Measurements from ENCODE around the gene EPN3.

GRCh38 chr17:50522766-50523165, 9.8 kb upstream of the EPN3 start:
- TF ChIP-seq CTCF (conservative IDR thresholded peaks at IDR 0.05; ENCODE audit: low read depth in 2 of 2) (no peak), POLR2AphosphoS5 (IDR thresholded peaks at IDR 0.05; ENCODE audit: low read depth) (no peak), EZH2phosphoT487 (IDR thresholded peaks at IDR 0.05; ENCODE audit: unreplicated experiment) (no peak), ZNF114 (CRISPR knock-in tag; IDR thresholded peaks at IDR 0.05) (no peak)
- TF ChIP-seq, protein P1, sequence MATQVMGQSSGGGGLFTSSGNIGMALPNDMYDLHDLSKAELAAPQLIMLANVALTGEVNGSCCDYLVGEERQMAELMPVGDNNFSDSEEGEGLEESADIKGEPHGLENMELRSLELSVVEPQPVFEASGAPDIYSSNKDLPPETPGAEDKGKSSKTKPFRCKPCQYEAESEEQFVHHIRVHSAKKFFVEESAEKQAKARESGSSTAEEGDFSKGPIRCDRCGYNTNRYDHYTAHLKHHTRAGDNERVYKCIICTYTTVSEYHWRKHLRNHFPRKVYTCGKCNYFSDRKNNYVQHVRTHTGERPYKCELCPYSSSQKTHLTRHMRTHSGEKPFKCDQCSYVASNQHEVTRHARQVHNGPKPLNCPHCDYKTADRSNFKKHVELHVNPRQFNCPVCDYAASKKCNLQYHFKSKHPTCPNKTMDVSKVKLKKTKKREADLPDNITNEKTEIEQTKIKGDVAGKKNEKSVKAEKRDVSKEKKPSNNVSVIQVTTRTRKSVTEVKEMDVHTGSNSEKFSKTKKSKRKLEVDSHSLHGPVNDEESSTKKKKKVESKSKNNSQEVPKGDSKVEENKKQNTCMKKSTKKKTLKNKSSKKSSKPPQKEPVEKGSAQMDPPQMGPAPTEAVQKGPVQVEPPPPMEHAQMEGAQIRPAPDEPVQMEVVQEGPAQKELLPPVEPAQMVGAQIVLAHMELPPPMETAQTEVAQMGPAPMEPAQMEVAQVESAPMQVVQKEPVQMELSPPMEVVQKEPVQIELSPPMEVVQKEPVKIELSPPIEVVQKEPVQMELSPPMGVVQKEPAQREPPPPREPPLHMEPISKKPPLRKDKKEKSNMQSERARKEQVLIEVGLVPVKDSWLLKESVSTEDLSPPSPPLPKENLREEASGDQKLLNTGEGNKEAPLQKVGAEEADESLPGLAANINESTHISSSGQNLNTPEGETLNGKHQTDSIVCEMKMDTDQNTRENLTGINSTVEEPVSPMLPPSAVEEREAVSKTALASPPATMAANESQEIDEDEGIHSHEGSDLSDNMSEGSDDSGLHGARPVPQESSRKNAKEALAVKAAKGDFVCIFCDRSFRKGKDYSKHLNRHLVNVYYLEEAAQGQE (IDR thresholded peaks at IDR 0.05; ENCODE audit: unreplicated experiment) = no peak
